WTC11 (cell line): ENCODE measurements around the gene CLHC1.

Experiments used
- ATF1 ChIP-seq: sonication (generic); formaldehyde crosslinking; IDR thresholded peaks from 2 replicates; pipeline ENCODE4 v1.8.1; 2023; ENCODE audit warnings: mild to moderate bottlenecking, moderate library complexity, missing genetic modification reagents
- CTCF ChIP-seq: fragments of 200-600 bp; IDR thresholded peaks from 2 replicates; pipeline ENCODE4 v1.8.0; 2022; ENCODE audit warnings: antibody characterized with exemption
- SP1 ChIP-seq: sonication (generic); formaldehyde crosslinking; conservative IDR thresholded peaks from 2 replicates; pipeline ENCODE4 v1.8.1; 2022; ENCODE audit warnings: missing genetic modification reagents
- ZNF263 ChIP-seq: sonication (generic); formaldehyde crosslinking; IDR thresholded peaks from 2 replicates; pipeline ENCODE4 v1.8.1; 2022; ENCODE audit warnings: low read depth, mild to moderate bottlenecking, moderate library complexity, missing genetic modification reagents
- TF ChIP-seq, protein P1 (sequence below): sonication (generic); formaldehyde crosslinking; IDR thresholded peaks from 2 replicates; pipeline ENCODE4 v1.8.0; 2022; ENCODE audit warnings: mild to moderate bottlenecking, missing genetic modification reagents
- TF ChIP-seq, protein P2 (sequence below): sonication (generic); formaldehyde crosslinking; IDR thresholded peaks from 2 replicates; pipeline ENCODE4 v1.8.0; 2022; ENCODE audit warnings: missing genetic modification reagents
- TF ChIP-seq, protein P3 (sequence below): sonication (generic); formaldehyde crosslinking; conservative IDR thresholded peaks from 2 replicates; pipeline ENCODE4 v1.8.1; 2022; ENCODE audit warnings: mild to moderate bottlenecking, missing genetic modification reagents

GRCh38 chr2:55137024-55137958, 94.8 kb downstream of the CLHC1 start:
- TF ChIP-seq CTCF (no peak), ATF1 (CRISPR knock-in tag) (no peak), ZNF263 (no peak), SP1 (CRISPR knock-in tag) (no peak)
- TF ChIP-seq, protein P1, sequence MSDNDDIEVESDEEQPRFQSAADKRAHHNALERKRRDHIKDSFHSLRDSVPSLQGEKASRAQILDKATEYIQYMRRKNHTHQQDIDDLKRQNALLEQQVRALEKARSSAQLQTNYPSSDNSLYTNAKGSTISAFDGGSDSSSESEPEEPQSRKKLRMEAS, result no peak
- TF ChIP-seq, protein P2, sequence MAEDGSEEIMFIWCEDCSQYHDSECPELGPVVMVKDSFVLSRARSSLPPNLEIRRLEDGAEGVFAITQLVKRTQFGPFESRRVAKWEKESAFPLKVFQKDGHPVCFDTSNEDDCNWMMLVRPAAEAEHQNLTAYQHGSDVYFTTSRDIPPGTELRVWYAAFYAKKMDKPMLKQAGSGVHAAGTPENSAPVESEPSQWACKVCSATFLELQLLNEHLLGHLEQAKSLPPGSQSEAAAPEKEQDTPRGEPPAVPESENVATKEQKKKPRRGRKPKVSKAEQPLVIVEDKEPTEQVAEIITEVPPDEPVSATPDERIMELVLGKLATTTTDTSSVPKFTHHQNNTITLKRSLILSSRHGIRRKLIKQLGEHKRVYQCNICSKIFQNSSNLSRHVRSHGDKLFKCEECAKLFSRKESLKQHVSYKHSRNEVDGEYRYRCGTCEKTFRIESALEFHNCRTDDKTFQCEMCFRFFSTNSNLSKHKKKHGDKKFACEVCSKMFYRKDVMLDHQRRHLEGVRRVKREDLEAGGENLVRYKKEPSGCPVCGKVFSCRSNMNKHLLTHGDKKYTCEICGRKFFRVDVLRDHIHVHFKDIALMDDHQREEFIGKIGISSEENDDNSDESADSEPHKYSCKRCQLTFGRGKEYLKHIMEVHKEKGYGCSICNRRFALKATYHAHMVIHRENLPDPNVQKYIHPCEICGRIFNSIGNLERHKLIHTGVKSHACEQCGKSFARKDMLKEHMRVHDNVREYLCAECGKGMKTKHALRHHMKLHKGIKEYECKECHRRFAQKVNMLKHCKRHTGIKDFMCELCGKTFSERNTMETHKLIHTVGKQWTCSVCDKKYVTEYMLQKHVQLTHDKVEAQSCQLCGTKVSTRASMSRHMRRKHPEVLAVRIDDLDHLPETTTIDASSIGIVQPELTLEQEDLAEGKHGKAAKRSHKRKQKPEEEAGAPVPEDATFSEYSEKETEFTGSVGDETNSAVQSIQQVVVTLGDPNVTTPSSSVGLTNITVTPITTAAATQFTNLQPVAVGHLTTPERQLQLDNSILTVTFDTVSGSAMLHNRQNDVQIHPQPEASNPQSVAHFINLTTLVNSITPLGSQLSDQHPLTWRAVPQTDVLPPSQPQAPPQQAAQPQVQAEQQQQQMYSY (CRISPR knock-in tag), result no peak
- TF ChIP-seq, protein P3, sequence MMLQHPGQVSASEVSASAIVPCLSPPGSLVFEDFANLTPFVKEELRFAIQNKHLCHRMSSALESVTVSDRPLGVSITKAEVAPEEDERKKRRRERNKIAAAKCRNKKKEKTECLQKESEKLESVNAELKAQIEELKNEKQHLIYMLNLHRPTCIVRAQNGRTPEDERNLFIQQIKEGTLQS, result no peak
